ENCODE data around the gene NT5DC1. TPM values are rescaled to one million over a fixed set of nuclear protein-coding genes. Genes with fewer than 3 reads are reported as not detected.

NT5DC1 gene
- total RNA-seq, 1 experiment from 2014 or later = 15.4 TPM

- H3K27ac ChIP-seq = no peak overlapping the region
- no peaks in the 10 kb centered on the region for H3K9me3 ChIP-seq (replicated peaks)
- no peak for DNase-seq
- no peaks in the 10 kb centered on the region for H3K36me3 ChIP-seq
- H3K4me3 ChIP-seq = no peak overlapping the region
- no peaks in the 10 kb centered on the region for H3K27me3 ChIP-seq
- H3K4me1 ChIP-seq = no peaks in the 10 kb centered on the region
Measured at GRCh38 chr6:116289876-116290275, 189.2 kb downstream of the NT5DC1 start.

GRCh38 chr6:116290799-116291198 lies 190.1 kb downstream of the NT5DC1 start:
- H3K9me3 ChIP-seq (replicated peaks) = no peaks in the 10 kb centered on the region
- H3K4me3 ChIP-seq = no peak overlapping the region
- H3K4me1 ChIP-seq = no peaks in the 10 kb centered on the region
- DNase-seq = no peak
- no peak overlapping the region for H3K27ac ChIP-seq
- no peaks in the 10 kb centered on the region for H3K36me3 ChIP-seq
- no peaks in the 10 kb centered on the region for H3K27me3 ChIP-seq

- Histone ChIP-seq H3K27ac (no peak overlapping the region), H3K4me1 (no peaks in the 10 kb centered on the region), H3K9me3 (replicated peaks) (no peaks in the 10 kb centered on the region), H3K27me3 (no peaks in the 10 kb centered on the region), H3K4me3 (no peak overlapping the region), H3K36me3 (no peaks in the 10 kb centered on the region)
- no peak for DNase-seq
Measured at GRCh38 chr6:116291701-116292396, 191.2 kb downstream of the NT5DC1 start.

- no peaks in the 10 kb centered on the region for H3K4me1 ChIP-seq
- no peak for DNase-seq
- H3K27me3 ChIP-seq = no peaks in the 10 kb centered on the region
- no peaks in the 10 kb centered on the region for H3K36me3 ChIP-seq
- H3K4me3 ChIP-seq = no peak overlapping the region
- H3K27ac ChIP-seq = no peak overlapping the region
- no peaks in the 10 kb centered on the region for H3K9me3 ChIP-seq (replicated peaks)
Measured at GRCh38 chr6:116292553-116292952, 191.9 kb downstream of the NT5DC1 start.

GRCh38 chr6:116298273-116298672 lies 197.6 kb downstream of the NT5DC1 start:
- H3K27ac ChIP-seq = no peak overlapping the region
- H3K4me3 ChIP-seq = no peak overlapping the region
- no peak for DNase-seq
- peaks cover 4% of the 10 kb centered on the region; the same call in 1 of the 2 replicates for H3K9me3 ChIP-seq (replicated peaks)
- no peaks in the 10 kb centered on the region for H3K36me3 ChIP-seq
- H3K4me1 ChIP-seq = no peaks in the 10 kb centered on the region
- no peaks in the 10 kb centered on the region for H3K27me3 ChIP-seq

- Histone ChIP-seq H3K4me1 (no peaks in the 10 kb centered on the region), H3K27me3 (no peaks in the 10 kb centered on the region), H3K4me3 (no peak overlapping the region), H3K9me3 (replicated peaks) (peaks cover 4% of the 10 kb centered on the region; the same call in 1 of the 2 replicates), H3K36me3 (no peaks in the 10 kb centered on the region), H3K27ac (no peak overlapping the region)
- no peak for DNase-seq
Measured at GRCh38 chr6:116298973-116299372, 198.3 kb downstream of the NT5DC1 start.

Other genes with a start within 250 kb of the NT5DC1 start
- 1.4 and 2.0 TPM in 2 replicates for gene FRK, start 40.0 kb upstream of the NT5DC1 start, total RNA-seq (2014; rRNA removed; shearing (Covaris generic))
- gene COL10A1, start 25.3 kb downstream of the NT5DC1 start, total RNA-seq (2014; rRNA removed; shearing (Covaris generic)) = 0.03 and 0.06 TPM in 2 replicates
- 12.3 and 13.4 TPM in 2 replicates for gene TSPYL4, start 153.2 kb downstream of the NT5DC1 start, total RNA-seq (2014; rRNA removed; shearing (Covaris generic))
- gene TSPYL1, start 179.1 kb downstream of the NT5DC1 start, total RNA-seq (2014; rRNA removed; shearing (Covaris generic)) = 57.6 and 61.9 TPM in 2 replicates

All from SJCRH30 (cell line).